PC-9 (cell line): ENCODE results near the gene TMEM266.

Experiments
- CTCF ChIP-seq: fragments of 200-600 bp; sonication (generic); conservative IDR thresholded peaks from 2 replicates; pipeline ENCODE4 v1.6.1; 2017; ENCODE audit warnings: mixed run types, antibody characterized with exemption, mild to moderate bottlenecking, moderate library complexity
- EZH2 ChIP-seq: fragments of 200-600 bp; sonication (generic); IDR thresholded peaks from 2 replicates; pipeline ENCODE4 v1.8.0; 2017; ENCODE audit warnings: antibody characterized with exemption, low read depth

- TF ChIP-seq CTCF (no peak), EZH2 (no peak)
Observed at GRCh38 chr15:76162784-76163456, 103.1 kb downstream of the TMEM266 start.
